Measurements from ENCODE around the gene DAP. TPM values are rescaled to one million over a fixed set of nuclear protein-coding genes. Genes with fewer than 3 reads are reported as not detected.

Gene DAP
- total RNA-seq, 1 donor from 2014 or later, result 11.8 TPM

DNA sequence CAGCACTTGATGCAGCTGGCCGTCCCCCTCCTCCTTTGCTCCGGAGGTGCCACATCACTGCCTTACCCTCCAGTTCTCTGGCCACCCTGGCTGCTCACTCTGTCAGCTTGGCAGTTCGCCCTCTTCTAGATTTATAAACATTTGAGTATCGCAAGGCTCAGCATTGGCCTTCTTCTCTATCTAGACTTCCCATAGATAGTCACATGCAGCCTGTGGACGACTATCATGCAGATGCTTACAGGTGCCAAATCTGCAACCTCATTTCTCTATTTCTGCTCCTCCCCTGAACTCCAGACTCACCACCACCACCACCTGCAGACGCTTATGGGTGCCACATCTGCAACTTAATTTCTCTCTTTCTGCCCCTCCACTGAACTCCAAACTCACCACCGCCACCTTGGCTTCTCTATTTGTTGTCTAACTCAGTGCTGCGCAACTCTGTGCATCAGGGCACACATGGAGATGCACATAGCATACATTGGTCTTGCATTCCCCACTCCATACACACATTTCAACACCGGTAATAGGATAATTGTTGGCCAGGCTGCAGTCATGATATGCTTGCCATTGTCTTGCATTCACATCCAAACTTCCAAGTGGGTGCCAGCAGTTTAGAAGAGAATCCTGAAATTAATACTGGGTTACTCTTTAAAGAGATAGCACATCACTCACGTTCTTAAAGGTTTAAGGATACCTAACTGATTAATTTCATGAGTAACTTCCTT, 1.9 kb upstream of the DAP start:
- FAIRE-seq (no peak), DNase-seq (ENCODE audit: low read depth) (no peak)
- no peak overlapping the region for H3K4me3 ChIP-seq (ENCODE audit: low read depth, low read length)
- no peaks in the 10 kb centered on the region for H3K27me3 ChIP-seq (ENCODE audit: control insufficient read depth, insufficient read depth, low read length)
- no peak for TF ChIP-seq CTCF (IDR thresholded peaks at IDR 0.05; ENCODE audit: insufficient read depth, low read length, severe bottlenecking)
- no peaks in the 10 kb centered on the region for H3K36me3 ChIP-seq (ENCODE audit: control insufficient read depth, insufficient read depth, low read length)

DNA sequence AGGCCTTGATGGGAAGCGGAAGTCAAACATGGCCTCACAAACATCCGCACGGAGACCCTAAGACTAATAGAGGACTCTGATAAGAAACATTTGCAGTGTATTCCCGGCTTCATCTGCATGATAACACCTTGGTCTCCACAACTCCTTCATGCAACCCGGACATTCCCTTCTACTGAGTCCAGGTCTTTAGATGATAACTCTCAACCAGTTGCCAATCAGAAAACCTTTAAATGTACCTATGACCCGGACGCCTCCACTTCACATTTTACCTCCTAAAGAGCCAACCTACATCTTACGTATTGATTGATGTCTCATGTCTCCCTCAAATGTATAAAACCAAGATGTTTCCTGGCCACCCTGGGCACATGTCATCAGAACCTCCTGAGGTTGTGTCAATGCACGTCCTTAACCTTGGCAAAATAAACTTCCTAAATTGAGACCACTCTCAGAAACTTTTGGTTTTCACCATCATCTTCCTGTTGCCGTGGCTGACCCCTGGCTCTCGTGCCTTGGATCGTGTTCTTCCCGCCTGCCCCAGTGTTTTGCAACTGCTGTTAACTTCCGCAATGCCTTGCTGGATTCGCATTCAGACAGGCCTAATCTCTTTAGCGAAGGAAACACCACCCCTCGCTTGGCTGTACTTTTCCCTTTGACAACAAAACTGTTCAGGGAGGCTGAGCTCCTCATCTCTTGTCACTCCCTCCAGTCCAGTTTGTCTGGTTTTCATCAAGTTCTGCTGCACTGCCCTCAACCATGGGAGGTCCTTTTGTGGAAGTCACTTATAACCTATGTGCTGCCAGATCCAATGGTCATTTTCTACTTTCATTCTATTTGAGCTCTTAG, 1.1 kb upstream of the DAP start:
- FAIRE-seq (no peak), DNase-seq (ENCODE audit: low read depth) (no peak)
- Histone ChIP-seq H3K36me3 (ENCODE audit: control insufficient read depth, insufficient read depth, low read length) (no peaks in the 10 kb centered on the region), H3K27me3 (ENCODE audit: control insufficient read depth, insufficient read depth, low read length) (no peaks in the 10 kb centered on the region), H3K4me3 (ENCODE audit: low read depth, low read length) (peak overlapping the region; percentile 52)
- no peak for TF ChIP-seq CTCF (IDR thresholded peaks at IDR 0.05; ENCODE audit: insufficient read depth, low read length, severe bottlenecking)

DNA sequence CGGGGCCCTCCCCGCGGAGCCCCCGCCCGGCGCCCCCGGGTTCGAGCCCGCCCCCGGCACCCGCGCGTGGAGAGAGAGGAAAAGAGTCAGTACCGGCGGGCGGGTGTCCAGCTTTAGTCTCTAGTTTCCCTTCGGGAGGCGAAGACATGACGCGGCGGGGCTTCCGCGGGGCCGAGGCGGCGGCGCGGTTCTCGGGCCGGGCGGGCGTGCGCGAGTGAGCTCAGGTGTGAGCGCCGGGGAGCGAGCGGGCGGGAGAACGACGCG, 181 bp downstream of the DAP start:
- H3K36me3 ChIP-seq (ENCODE audit: control insufficient read depth, insufficient read depth, low read length), result no peaks in the 10 kb centered on the region
- no peak for FAIRE-seq
- no peak for DNase-seq (ENCODE audit: low read depth)
- H3K27me3 ChIP-seq (ENCODE audit: control insufficient read depth, insufficient read depth, low read length), result no peaks in the 10 kb centered on the region
- peak overlapping the region; percentile 52 for H3K4me3 ChIP-seq (ENCODE audit: low read depth, low read length)
- no peak for TF ChIP-seq CTCF (IDR thresholded peaks at IDR 0.05; ENCODE audit: insufficient read depth, low read length, severe bottlenecking)

GRCh38 chr5:10760096-10760920, 726 bp downstream of the DAP start:
- Histone ChIP-seq H3K27me3 (ENCODE audit: control insufficient read depth, insufficient read depth, low read length) (no peaks in the 10 kb centered on the region), H3K4me3 (ENCODE audit: low read depth, low read length) (peak overlapping the region; percentile 52), H3K36me3 (ENCODE audit: control insufficient read depth, insufficient read depth, low read length) (no peaks in the 10 kb centered on the region)
- peak; percentile 55 for DNase-seq (ENCODE audit: low read depth)
- no peak for TF ChIP-seq CTCF (IDR thresholded peaks at IDR 0.05; ENCODE audit: insufficient read depth, low read length, severe bottlenecking)
- no peak for FAIRE-seq

GRCh38 chr5:10759111-10759510, 1.9 kb downstream of the DAP start:
- FAIRE-seq (no peak), DNase-seq (ENCODE audit: low read depth) (no peak)
- H3K36me3 ChIP-seq (ENCODE audit: control insufficient read depth, insufficient read depth, low read length), result no peaks in the 10 kb centered on the region
- H3K27me3 ChIP-seq (ENCODE audit: control insufficient read depth, insufficient read depth, low read length), result no peaks in the 10 kb centered on the region
- TF ChIP-seq CTCF (IDR thresholded peaks at IDR 0.05; ENCODE audit: insufficient read depth, low read length, severe bottlenecking), result no peak
- no peak overlapping the region for H3K4me3 ChIP-seq (ENCODE audit: low read depth, low read length)

Measured in bronchial epithelial cell (primary cell).